Adrenal gland (tissue), 12 donors: ENCODE measurements around the gene HSF4. TPM values are rescaled to one million over a fixed set of nuclear protein-coding genes. Genes with fewer than 3 reads are reported as not detected.

Experiments
- DNase-seq, 7 donors: peaks; one replicate each; pipeline ENCODE4 v3.0.0-alpha.2; 2019 to 2020
- H3K27ac ChIP-seq, 5 donors: fragments of 200-600 bp; sonication (generic) in 4 of 5; 1 replicate in 3 of 5; 2 replicates in 2 of 5; pipeline versions ENCODE4 v1.5.1 to v1.8.0; 2016 to 2020; ENCODE audit warnings: mild to moderate bottlenecking in 1 of 5
- H3K27me3 ChIP-seq: fragments of 200-600 bp; 2 replicates; pipeline ENCODE4 v1.8.0; 2021
- H3K36me3 ChIP-seq, 2 donors: fragments of 200-600 bp; replicated peaks in 1 of 2; 1 replicate in 1 of 2; 2 replicates in 1 of 2; pipeline versions ENCODE4 v1.5.1 to v1.8.0; 2018 to 2022
- H3K4me1 ChIP-seq, 2 donors: fragments of 200-600 bp; replicated peaks in 1 of 2; 1 replicate in 1 of 2; 2 replicates in 1 of 2; pipeline versions ENCODE4 v1.5.1 to v1.8.0; 2018 to 2021
- H3K4me3 ChIP-seq, 4 donors: fragments of 200-600 bp; sonication (generic) in 3 of 4; one replicate each; pipeline ENCODE4 v1.5.1; 2016 to 2018
- H3K9me3 ChIP-seq, 3 donors: fragments of 200-600 bp; sonication (generic) in 1 of 3; replicated peaks in 1 of 3; 1 replicate in 2 of 3; 2 replicates in 1 of 3; pipeline versions ENCODE4 v1.5.1 to v1.8.0; 2016 to 2021
- POLR2A ChIP-seq, 2 donors: fragments of 450-650 bp; IDR thresholded peaks; one replicate each; pipeline ENCODE4 v1.6.1; 2017; ENCODE audit warnings: antibody characterized with exemption in 2 of 2, mild to moderate bottlenecking in 2 of 2, moderate library complexity in 1 of 2
- WGBS, 4 donors: extraction: QIAGEN DNeasy Blood & Tissue Kit in 2 of 4; methylation state at CpG; one replicate each; pipeline versions ENCODE4 v1.1.5 to v1.1.7; 2013 to 2017; 5-methylcytosine and 5-hydroxymethylcytosine counted together
- intact Hi-C, 2 donors: fragments of 100-400 bp; cut with DNase I; formaldehyde crosslinking; loops; one replicate each; pipeline versions ENCODE4 v1.14.1 to v1.15.0; 2022 to 2023
- polyA plus RNA-seq, 3 donors: library from polyadenylated mRNA; stranded (reverse); fragments of 200-250 nt in 2 of 3; fragments of 350-450 nt in 1 of 3; fragmentation: Illumina TruSeq in 1 of 3; extraction: RNeasy Lipid Tissue Mini Kit (QIAGEN cat#74804) in 1 of 3; gene quantifications; one replicate each; pipeline ENCODE4 v1.2.3, GENCODE V29; 2013 to 2014
- total RNA-seq, 9 donors: library from RNA; depleted of rRNA in 4 of 9; stranded (reverse); fragments of >200 nt in 4 of 9; fragments of 120-200 nt in 1 of 9; fragmentation: NEBNext Ultra II Directional in 1 of 9; extraction: Animal tissue kit (Norgen Biotek cat#: 25700) in 1 of 9; gene quantifications; one replicate each; pipeline versions ENCODE4 v1.1.0 to v1.2.4, GENCODE V29; 2013 to 2023
- TF ChIP-seq, protein P1 (sequence below), 6 experiments: fragments of 450-650 bp in 4 of 6; fragments of 200-600 bp in 2 of 6; sonication (generic) in 1 of 6; IDR thresholded peaks; 1 replicate in 5 of 6; 2 replicates in 1 of 6; pipeline versions ENCODE4 v1.5.1 to v1.8.0; 2016 to 2021; ENCODE audit warnings: antibody characterized with exemption in 6 of 6, mild to moderate bottlenecking in 2 of 6, moderate library complexity in 1 of 6
- donor health status: healthy with polysubstance abuse.
- donor health status: Bipolar disorder and iron deficiency.
- donor health status: DM: yes; HTN: yes; CAD: no.
- donor health status: DM: no; HTN: no; CAD: no.
- donor health status: DM: no; HTN: no; CAD: no.
- donor health status: DM: yes; HTN: yes; CAD: no.

The HSF4 gene
- total and polyA plus RNA-seq, 12 donors, result 5.9 to 700 (median 49.4) TPM

DNA sequence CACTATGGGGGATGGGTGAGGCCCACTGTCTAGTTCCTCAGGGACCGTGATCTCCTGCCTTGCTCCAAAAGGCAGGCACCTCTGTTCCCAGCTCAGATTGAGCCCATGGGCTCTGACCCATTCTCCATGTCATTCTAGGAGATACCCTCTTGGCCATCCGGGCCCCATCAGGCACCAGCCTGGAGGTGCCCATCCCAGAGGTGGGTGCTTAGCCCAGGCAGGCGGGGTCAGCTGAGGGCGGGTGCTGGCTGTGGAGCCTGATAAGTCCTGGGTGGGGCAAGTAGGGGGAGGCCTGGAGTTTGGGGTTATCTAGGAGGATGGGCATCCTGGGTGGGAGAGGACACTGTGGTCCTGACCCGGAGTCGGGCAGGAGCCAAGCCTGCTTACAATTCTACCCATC lies 29.7 kb downstream of the HSF4 start:
- Histone ChIP-seq H3K9me3 (no peaks in the 10 kb centered on the region), H3K4me3 (no peak overlapping the region), H3K36me3 (peaks cover 0 to 47% of the 10 kb centered on the region in 2 donors), H3K27me3 (no peaks in the 10 kb centered on the region), H3K4me1 (peaks cover 11 to 35% of the 10 kb centered on the region in 2 donors), H3K27ac (no peak overlapping the region)
- WGBS, 4 donors, result 86 to 100% (median 92%) methylated on average over 1 to 6 of the region's 6 CpGs
- intact Hi-C loops, result no loop called here
- DNase-seq, result no peak
- TF ChIP-seq, protein P1, sequence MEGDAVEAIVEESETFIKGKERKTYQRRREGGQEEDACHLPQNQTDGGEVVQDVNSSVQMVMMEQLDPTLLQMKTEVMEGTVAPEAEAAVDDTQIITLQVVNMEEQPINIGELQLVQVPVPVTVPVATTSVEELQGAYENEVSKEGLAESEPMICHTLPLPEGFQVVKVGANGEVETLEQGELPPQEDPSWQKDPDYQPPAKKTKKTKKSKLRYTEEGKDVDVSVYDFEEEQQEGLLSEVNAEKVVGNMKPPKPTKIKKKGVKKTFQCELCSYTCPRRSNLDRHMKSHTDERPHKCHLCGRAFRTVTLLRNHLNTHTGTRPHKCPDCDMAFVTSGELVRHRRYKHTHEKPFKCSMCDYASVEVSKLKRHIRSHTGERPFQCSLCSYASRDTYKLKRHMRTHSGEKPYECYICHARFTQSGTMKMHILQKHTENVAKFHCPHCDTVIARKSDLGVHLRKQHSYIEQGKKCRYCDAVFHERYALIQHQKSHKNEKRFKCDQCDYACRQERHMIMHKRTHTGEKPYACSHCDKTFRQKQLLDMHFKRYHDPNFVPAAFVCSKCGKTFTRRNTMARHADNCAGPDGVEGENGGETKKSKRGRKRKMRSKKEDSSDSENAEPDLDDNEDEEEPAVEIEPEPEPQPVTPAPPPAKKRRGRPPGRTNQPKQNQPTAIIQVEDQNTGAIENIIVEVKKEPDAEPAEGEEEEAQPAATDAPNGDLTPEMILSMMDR (IDR thresholded peaks at IDR 0.05), result no peak
- TF ChIP-seq POLR2A (IDR thresholded peaks at IDR 0.05), result no peak

DNA sequence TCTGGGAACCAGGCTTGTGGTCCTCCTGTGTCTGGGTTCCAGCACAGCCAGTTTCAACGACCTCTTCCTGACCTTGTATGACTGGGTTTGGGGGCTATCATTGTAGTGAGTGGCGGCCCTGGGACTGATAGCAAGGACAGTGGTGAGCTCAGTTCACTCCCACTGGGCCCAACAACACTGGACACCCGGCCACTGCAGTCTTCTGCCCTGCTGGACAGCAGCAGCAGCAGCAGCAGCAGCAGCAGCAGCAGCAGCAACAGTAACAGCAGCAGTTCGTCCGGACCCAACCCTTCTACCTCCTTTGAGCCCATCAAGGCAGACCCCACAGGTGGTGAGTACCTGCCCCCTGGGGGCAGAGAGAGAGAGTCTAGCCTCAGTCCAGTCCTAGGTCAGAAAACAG lies 31.1 kb downstream of the HSF4 start:
- peaks cover 11 to 30% of the 10 kb centered on the region in 2 donors for H3K4me1 ChIP-seq
- TF ChIP-seq, protein P1 (IDR thresholded peaks at IDR 0.05), result no peak
- no peak for TF ChIP-seq POLR2A (IDR thresholded peaks at IDR 0.05)
- H3K27me3 ChIP-seq, result no peaks in the 10 kb centered on the region
- 64 to 81% (median 75%) methylated on average over 2 to 5 of the region's 5 CpGs for WGBS, 4 donors
- peaks cover 0 to 47% of the 10 kb centered on the region in 2 donors for H3K36me3 ChIP-seq
- H3K27ac ChIP-seq, result no peak overlapping the region
- no peaks in the 10 kb centered on the region for H3K9me3 ChIP-seq
- intact Hi-C loops, result no loop called here
- H3K4me3 ChIP-seq, result no peak overlapping the region
- no peak for DNase-seq

GRCh38 chr16:67196881-67197280 lies 32.3 kb downstream of the HSF4 start:
- H3K27me3 ChIP-seq, result no peaks in the 10 kb centered on the region
- TF ChIP-seq POLR2A (IDR thresholded peaks at IDR 0.05), result no peak
- TF ChIP-seq, protein P1 (IDR thresholded peaks at IDR 0.05), result no peak
- no peak overlapping the region for H3K4me3 ChIP-seq
- peaks cover 0 to 51% of the 10 kb centered on the region in 2 donors for H3K36me3 ChIP-seq
- H3K27ac ChIP-seq, result no peak overlapping the region
- H3K9me3 ChIP-seq, result no peaks in the 10 kb centered on the region
- no peak for DNase-seq
- intact Hi-C loops, result no loop called here
- WGBS, 4 donors, result 80 to 100% (median 95%) methylated on average over 1 of the region's 1 CpG
- H3K4me1 ChIP-seq, result peaks cover 11 to 23% of the 10 kb centered on the region in 2 donors

GRCh38 chr16:67197704-67198103 lies 33.2 kb downstream of the HSF4 start:
- TF ChIP-seq, protein P1 (IDR thresholded peaks at IDR 0.05), result no peak
- TF ChIP-seq POLR2A (IDR thresholded peaks at IDR 0.05), result no peak
- DNase-seq, result no peak
- no peaks in the 10 kb centered on the region for H3K27me3 ChIP-seq
- no peak overlapping the region for H3K4me3 ChIP-seq
- H3K9me3 ChIP-seq, result no peaks in the 10 kb centered on the region
- peaks cover 9 to 19% of the 10 kb centered on the region in 2 donors for H3K4me1 ChIP-seq
- H3K36me3 ChIP-seq, result peaks cover 0 to 58% of the 10 kb centered on the region in 2 donors
- H3K27ac ChIP-seq, result no peak overlapping the region
- WGBS, 4 donors, result 56 to 85% (median 65%) methylated on average over 6 of the region's 6 CpGs
- intact Hi-C loops, result no loop called here
